ENCODE data around the gene EPN3.

EPN3 gene

DNA sequence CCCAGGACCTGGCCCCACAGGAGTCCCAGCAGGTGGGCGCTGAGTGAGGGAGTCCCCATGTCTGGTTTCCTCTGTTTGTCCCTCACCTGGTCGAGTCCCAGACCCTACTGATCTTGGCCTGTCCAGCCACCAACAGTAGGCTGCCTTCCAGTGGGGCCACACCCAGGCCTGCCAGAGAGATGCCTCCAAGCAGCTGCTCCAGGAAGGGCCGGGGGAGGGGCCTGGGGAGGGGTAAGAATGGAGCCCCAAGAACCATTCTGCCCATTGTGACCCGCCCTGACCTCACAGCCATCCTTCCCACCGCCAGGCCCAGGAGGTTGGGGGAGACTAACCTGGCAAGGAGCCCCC, 15.2 kb downstream of the EPN3 start:
- in situ Hi-C loops (cut with MboI; ENCODE audit: low sequenced_read_pairs) = no loop called here

DNA sequence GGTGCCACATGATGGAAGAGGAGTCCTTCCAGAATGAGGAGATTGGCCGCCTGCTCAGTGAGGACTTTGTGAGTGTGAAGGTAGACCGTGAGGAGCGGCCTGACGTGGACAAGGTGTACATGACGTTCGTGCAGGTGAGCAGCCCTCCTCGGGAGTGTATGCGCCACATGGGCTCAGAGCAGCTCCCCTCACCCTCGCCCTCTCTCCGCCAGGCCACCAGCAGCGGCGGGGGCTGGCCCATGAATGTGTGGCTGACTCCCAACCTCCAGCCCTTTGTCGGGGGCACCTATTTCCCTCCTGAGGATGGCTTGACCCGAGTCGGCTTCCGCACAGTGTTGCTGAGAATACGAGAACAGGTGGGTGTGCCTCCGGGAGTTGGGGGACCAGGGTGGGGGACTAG, 16.3 kb downstream of the EPN3 start:
- in situ Hi-C loops (cut with MboI; ENCODE audit: low sequenced_read_pairs) = no loop called here

DNA sequence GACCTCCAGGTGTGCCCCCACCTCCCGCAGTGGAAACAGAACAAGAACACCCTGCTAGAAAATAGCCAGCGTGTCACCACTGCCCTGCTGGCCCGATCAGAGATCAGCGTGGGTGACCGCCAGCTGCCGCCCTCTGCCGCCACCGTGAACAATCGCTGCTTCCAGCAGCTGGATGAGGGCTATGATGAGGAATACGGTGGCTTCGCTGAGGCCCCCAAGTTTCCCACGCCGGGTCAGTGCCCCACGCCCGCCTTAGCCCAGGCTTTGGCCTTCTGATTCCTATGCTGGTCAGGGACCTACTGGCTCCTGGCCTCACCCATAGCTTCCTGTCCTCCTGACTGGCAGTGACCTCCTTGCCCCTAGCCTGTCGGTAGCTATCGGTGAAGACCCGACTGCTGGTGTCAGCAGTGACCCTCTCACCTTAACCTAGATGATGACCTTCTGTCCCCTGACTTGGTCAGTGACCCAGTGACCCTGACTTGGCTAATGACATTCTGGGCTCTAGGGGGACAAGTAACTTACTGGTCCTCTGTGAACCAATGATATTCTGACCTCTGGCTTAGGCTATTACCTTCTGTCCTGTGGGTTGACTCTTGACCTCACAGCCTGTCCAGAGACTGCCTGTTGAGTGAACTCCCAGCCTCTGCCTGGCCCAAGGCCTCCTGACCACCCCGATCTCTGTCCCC, 16.9 kb downstream of the EPN3 start:
- in situ Hi-C loops (cut with MboI; ENCODE audit: low sequenced_read_pairs) = no loop called here

DNA sequence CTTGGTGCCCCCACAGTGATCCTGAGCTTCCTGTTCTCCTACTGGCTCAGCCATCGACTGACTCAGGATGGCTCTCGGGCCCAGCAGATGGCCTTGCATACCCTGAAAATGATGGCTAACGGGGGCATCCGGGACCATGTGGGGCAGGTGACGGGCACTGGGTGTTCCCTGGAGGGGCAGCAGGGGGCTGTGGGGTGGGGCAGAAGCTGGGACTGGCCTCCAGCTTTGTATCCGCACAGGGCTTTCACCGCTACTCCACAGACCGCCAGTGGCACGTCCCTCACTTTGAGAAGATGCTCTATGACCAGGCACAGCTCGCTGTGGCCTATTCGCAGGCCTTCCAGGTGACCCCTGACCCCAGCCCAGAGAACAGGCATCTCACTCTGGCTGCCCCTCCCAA, 17.4 kb downstream of the EPN3 start:
- in situ Hi-C loops (cut with MboI; ENCODE audit: low sequenced_read_pairs) = no loop called here

DNA sequence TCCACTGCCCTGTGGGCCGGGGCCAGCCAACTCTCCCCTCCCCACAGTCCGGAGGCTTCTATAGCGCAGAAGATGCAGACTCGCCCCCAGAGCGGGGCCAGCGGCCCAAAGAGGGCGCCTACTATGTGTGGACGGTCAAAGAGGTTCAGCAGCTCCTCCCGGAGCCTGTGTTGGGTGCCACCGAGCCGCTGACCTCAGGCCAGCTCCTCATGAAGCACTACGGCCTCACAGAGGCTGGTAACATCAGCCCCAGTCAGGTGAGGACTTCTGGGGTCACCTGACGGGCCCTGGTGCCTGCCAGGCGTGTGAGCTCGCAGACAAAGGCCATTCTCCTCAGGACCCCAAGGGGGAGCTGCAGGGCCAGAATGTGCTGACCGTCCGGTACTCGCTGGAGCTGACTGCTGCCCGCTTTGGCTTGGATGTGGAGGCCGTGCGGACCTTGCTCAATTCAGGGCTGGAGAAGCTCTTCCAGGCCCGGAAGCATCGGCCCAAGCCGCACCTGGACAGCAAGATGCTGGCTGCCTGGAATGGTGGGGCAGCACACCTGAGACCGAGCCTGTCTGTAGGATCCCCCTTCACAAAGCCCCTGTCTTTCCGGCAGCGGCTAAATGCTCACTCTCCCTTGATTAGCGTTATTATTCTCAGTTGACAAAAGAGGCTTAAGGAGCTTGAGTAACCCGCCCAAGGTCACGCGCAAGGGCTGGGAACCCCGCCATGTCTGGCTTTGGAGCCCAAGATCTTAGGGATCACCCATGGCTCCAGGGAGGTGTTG, 18.3 kb downstream of the EPN3 start:
- in situ Hi-C loops (cut with MboI; ENCODE audit: low sequenced_read_pairs) = no loop called here

DNA sequence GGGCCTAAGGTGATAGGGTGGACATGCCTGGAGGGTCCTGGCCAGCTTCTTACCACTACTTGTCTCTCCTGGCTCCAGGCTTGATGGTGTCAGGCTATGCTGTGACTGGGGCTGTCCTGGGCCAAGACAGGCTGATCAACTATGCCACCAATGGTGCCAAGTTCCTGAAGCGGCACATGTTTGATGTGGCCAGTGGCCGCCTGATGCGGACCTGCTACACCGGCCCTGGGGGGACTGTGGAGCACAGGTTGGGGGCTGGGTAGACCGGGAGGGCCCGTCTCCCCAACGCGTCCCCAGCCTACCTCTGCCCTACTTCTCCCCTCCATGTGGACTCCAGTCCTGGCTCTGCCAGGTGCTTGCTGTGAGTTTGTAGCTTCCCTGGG, 18.9 kb downstream of the EPN3 start:
- in situ Hi-C loops (cut with MboI; ENCODE audit: low sequenced_read_pairs) = no loop called here

DNA sequence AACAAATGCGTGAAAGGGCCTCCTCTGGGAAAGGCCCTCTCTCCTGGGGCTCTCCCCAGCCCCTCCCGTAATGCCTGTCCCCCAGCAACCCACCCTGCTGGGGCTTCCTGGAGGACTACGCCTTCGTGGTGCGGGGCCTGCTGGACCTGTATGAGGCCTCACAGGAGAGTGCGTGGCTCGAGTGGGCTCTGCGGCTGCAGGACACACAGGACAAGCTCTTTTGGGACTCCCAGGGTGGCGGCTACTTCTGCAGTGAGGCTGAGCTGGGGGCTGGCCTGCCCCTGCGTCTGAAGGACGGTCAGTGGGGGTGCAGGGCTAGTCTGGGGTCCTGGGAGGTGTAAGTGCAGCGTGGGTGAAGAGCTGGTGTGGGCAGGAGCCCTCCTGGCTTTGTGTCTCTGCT, 19.3 kb downstream of the EPN3 start:
- in situ Hi-C loops (cut with MboI; ENCODE audit: low sequenced_read_pairs) = no loop called here

DNA sequence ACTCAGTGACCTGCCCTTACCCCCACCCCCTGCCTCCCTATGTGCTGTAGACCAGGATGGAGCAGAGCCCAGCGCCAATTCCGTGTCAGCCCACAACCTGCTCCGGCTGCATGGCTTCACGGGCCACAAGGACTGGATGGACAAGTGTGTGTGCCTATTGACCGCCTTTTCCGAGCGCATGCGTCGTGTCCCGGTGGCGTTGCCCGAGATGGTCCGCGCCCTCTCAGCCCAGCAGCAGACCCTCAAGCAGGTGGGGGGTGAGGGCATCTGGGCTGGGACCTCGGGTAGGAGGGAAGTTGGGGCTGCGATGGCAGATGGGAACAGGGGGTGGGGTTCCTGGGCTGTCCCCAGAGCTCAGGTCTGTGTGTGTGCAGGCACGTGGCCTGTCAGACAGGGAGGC, 21.7 kb downstream of the EPN3 start:
- in situ Hi-C loops (cut with MboI; ENCODE audit: low sequenced_read_pairs) = no loop called here

DNA sequence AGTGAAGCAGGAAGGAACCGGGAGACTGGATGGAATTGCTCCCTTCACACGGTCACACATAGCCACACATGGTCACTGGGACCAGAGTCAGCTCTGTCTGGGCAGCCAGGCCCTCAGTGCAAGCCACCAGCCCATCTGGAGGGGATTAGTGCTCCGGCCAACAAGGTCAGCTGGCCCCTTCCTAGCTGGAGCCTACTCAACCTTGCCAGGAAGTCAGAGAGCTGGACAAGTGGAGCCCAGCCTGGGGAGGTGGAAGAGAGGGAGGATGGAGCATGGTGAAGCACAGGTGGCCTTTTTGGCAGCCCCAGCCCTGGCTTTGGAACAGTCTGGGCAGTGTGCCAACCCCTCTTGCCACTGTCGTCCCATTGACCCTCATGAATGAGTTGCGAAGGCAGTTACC, 24.3 kb downstream of the EPN3 start:
- in situ Hi-C loops (cut with MboI; ENCODE audit: low sequenced_read_pairs) = no loop called here

DNA sequence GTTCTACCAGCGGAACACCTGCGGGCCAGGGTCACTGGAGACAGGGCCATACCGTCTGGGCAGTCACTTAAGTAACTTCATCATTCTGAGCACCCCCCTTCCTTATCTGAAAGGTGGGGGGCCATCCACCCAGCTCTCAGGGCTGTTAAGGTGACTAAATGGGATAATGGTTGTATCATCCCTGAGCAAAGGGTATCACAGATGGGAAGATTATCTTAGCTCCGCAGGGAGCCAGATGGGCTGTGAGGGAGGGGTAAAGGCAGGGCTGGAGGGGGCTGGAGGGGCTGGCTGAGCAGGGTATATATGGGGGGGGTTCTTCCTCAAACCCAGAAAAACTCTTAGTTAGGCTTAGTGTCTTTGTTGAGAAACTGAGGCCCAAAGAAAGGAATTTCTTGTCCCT, 25.1 kb downstream of the EPN3 start:
- in situ Hi-C loops (cut with MboI; ENCODE audit: low sequenced_read_pairs) = no loop called here

DNA sequence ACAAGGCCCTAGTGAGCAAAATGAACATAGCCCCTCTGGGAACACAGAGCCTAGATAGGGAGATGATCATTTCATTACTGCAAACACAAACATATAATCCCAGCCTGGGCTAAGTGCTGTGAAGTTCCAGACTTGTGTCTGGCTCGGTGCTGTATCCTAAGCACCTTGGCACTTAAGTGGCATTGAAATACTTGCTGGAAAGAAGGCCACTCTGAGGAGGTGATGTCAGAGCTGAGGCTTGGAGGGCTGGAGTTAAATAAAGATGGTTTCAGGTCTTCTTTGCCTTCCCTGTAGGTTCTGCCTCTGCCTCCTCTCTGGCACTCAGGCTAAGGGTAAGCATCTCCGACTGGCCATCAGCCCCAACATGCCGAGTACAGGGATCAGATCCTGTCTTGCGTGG, 25.6 kb downstream of the EPN3 start:
- in situ Hi-C loops (cut with MboI; ENCODE audit: low sequenced_read_pairs) = no loop called here

DNA sequence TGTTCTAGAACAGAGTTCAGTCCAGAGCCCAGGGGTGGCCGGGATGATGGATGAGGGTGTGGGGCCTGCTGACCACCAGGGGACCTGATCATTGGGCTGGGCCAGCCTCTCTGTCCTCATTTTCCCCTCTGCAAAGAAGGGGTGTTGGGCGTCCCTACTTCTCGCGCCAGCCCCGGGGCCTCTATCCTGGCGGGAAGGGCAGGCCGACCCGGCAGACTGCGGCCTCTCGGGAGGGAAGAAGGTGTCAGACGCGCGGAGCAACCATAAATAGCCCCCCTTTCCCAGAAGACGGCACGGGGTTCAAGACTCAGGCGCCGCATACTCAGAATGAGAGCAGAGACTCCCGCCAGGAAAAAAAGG, 26.0 kb downstream of the EPN3 start:
- in situ Hi-C loops (cut with MboI; ENCODE audit: low sequenced_read_pairs) = no loop called here

DNA sequence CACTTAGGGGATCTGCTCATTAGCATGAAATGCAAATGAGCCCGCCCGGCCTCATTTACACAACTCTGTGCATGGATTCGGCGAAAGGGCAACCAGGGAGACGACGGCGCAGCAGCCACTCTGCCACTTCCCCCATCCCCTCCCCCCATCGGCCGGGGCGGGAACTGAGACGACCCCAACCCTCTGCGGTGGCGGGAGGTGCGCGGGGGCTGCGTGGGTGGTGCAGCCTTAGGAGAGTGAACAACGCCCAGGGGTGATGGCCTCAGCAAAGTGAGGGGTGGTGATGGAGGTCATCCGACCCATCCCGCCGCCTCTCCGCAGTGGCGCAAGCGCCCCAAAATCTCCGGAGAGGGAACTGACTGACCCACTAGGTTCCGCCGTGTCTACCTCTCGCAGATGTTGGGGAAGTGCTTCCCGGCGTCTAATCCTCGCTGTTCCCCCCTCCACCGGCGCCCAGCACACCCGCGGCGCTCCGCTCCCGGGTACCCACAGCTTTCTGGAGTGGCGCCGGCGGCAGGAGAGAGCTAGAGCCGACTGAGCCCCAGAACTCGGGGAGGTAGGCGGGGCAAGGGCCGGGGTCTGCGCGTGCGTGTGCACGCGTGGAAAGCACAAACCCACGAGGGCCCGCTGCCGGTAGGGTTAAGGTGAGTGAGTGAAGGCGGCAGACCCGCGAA, 26.5 kb downstream of the EPN3 start:
- in situ Hi-C loops (cut with MboI; ENCODE audit: low sequenced_read_pairs) = no loop called here

DNA sequence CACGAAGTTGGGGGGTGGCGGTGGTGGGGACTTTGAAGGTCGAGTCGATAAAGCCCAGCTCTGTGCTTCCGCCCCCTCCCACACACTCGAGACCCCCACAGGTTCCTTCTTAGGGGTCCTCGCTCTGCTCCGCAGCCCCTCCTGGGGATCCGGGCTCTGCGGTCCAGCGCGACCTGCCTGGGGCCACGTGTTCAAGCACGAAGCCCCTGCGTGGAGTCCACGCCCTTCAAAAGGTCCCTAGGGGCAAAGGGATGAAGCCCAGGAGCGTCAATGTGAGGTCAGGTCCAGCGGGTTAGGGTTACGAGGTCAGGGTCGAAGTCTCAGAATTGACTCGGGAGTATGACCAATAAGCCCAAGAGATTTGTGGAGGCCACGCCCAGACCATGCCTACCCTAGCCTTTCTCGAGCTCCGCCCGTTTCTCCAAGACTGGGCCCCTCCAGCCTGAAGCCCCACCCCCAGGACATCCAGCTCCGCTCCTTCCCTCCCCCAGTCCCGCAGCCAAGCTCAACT, 27.2 kb downstream of the EPN3 start:
- in situ Hi-C loops (cut with MboI; ENCODE audit: low sequenced_read_pairs) = no loop called here

DNA sequence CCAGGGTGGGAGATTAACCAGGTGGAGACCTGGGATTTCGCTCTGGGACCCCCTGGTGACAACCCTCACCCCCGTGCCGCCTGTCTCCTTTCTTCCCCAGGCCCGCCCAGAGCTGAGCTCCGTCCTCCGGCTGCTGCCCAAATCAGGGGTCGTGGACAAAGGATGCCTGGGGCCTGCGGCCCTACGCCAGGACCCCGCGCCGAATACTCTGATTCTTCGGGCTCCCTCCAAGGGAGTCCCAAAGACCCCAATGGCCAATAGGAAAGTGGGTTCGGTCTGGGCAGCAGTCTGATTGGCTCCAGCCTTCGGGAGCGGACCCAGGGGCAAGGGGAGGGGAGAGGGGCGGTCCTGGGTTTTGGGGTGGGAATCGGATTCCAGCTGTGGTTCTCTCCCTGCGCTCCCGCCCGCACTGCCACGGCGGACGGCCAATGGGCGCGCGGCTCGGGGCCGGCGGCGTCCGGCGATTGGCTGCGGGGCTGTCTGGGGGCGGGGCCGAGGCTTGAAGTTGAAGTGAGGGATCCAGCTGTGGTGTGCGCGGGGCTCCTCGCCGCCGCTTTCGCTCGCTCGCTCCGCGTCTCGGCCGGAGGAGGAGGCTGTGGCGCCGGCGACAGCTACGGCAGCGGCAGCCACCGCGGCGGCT, 27.8 kb downstream of the EPN3 start, which contains the start of gene CACNA1G:
CACNA1G (plus strand) TSS at position 531 of the 640 bp plus-strand sequence. CDS start 745 bp downstream, outside the sequence.
- in situ Hi-C loops (cut with MboI; ENCODE audit: low sequenced_read_pairs) = no loop called here

DNA sequence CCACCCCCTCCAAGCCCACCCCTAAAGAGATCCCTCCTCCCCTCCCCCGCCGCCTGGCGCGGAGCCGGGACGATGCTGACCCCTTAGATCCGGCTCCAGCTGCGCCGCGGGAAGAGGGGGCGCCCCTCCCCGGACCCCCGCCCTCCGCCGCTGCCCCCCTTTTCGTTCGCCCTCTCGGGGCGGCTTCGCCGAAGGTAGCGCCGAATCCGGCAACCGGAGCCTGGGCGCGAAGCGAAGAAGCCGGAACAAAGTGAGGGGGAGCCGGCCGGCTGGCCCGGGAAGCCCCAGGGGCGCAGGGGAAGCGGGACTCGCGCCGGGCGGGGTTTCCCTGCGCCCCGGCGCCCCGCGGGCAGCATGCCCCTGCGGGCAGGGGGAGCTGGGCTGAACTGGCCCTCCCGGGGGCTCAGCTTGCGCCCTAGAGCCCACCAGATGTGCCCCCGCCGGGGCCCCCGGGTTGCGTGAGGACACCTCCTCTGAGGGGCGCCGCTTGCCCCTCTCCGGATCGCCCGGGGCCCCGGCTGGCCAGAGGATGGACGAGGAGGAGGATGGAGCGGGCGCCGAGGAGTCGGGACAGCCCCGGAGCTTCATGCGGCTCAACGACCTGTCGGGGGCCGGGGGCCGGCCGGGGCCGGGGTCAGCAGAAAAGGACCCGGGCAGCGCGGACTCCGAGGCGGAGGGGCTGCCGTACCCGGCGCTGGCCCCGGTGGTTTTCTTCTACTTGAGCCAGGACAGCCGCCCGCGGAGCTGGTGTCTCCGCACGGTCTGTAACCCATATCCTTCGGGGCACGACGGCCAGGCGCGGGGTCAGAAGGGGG, 28.6 kb downstream of the EPN3 start:
- in situ Hi-C loops (cut with MboI; ENCODE audit: low sequenced_read_pairs) = no loop called here

DNA sequence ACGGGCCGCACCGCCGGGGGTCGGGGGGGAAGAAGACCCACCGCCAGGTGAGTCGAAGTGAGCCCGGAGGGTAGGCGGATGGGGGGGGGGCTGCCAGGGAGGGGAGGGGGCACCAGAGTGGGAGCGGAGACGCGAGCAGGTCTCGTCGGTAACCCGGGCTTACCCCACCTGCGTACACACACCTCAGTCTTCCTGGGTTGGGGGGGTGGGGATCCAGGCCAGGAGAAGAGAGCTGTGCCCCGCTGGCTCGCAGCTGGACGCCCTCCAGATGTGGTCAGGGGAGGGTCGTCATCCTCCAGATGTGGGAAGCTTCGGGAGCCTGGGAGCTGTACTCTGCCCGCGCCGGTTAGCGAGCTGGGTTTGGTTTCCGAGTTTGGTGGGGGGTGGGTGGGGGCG, 29.2 kb downstream of the EPN3 start:
- in situ Hi-C loops (cut with MboI; ENCODE audit: low sequenced_read_pairs) = no loop called here

DNA sequence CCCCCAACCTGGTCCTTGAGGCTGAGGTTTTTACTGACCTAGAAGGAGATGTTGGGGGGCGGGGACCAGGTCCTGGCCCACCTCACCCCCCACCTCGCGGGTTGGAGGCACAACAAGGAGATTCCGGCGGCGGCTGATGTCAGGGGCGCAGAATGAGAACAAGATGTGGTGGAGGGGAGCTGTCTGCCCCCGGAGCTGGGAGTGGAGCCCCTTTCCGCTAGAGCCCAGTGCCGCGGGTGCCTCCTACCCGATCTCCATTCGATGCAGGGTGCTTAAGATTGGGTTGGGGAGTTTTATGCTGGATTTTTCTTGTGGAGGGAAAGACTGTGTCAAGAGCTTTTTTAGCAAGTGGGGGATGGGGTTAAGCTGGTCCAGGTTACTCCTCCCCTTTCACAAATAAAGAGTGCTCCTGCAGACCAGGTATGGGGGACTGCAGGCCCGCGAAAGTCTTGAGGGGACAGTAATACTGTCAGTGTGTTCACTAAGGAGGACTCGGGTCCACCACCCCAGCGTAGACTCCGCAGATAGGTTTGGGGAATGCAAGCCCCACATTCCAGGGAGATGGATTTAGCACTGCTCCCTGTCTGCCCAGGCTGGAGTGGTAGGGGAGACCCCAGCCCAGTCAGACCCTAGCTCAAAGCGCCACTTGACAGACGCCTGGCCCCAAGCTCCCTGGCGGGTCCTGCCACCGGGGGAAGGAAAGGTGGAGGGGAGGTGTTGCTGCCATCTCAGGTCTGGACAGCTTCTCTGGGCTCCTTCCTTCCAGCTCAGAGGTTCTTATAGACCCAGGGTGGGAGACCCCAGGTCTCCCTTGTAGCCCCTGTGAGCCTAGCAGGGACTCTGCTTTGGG, 29.9 kb downstream of the EPN3 start:
- in situ Hi-C loops (cut with MboI; ENCODE audit: low sequenced_read_pairs) = no loop called here

DNA sequence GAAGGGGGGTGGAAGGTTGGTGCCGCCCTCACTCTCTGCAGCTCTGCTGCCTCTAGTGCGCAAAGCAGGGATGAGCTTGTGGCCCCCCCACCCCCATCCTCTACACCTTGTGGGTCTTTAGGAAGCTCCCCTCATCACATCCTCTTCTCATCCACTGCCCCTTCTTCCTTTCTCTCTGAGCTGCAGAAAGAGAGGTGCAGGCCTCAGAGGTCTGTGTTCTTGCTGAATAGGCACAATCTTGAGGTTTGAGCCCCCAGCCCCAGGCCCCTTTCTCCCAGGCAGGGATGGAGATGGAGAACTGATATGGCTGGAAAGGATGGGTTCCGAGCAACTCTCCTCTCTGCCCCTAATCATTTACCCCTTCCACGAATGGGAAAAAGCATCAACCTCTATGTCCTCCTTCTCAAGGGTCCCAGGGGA, 30.6 kb downstream of the EPN3 start:
- in situ Hi-C loops (cut with MboI; ENCODE audit: low sequenced_read_pairs) = no loop called here

DNA sequence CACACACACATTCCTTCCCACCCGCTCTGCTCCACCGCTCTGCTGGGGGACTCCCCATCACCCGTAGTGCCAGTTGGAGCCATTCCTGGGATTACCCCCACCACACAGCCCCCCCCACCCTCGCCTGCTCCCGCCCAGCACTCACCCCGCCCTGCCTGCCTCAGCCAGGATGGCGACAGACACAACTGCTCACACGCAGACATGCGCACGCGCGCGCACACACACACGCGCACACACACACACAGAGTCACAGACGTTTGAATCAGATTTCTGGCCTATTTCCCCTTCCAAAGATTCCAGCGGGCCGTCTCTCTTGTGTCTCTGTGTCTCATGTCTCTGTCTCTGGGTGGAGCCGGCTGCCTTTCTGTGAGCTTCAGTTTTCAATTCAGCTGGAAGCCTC, 32.4 kb downstream of the EPN3 start:
- in situ Hi-C loops (cut with MboI; ENCODE audit: low sequenced_read_pairs) = no loop called here

Measured in HL-60/S4 treated with phorbol 12-myristate 13-acetate at 8.2 ng/mL for 4 days and 3 days (cell line).